ENCODE results near the gene FBXO46.
A peak's percentile ranks its signal among the peaks of the same experiment; 100 is the strongest.

FBXO46 gene, protein sequence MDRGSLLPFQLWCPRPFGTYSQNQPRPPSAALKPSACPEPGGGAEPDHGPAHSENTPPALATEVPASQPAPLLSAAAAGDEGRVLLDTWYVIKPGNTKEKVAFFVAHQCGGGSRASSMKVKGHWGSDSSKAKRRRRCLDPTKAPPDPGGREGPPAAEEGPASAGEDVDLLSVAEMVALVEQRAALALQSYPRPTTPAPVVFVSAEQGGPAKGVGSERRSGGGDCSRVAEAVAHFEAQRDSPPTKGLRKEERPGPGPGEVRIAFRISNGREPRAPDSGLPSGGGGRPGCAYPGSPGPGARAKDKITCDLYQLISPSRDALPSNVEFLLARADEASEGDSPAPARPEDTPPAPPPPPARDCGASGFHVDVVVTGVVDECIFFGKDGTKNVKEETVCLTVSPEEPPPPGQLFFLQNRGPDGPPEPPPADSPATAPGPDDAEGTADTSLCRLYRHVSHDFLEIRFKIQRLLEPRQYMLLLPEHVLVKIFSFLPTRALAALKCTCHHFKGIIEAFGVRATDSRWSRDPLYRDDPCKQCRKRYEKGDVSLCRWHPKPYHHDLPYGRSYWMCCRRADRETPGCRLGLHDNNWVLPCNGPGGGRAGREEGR

GRCh38 chr19:45730368-45731288 lies at the start of gene FBXO46:
TSS of gene FBXO46 (minus strand) at chr19:45730896. CDS start at chr19:45713495, 17,401 bp downstream.
- Histone ChIP-seq H3K9me3 (ENCODE audit: control insufficient read depth, insufficient read depth, low read length) (no peaks in the 10 kb centered on the region), H3K27ac (ENCODE audit: low read depth, low read length) (peak within 1 kb of the TSS; percentile 13; the same call in 1 of the 2 replicates), H3K4me3 (ENCODE audit: low read length) (peak within 1 kb of the TSS; percentile 89), H3K9me2 (replicated peaks; ENCODE audit: control insufficient read depth, low read length) (no peaks in the 10 kb centered on the region), H4K20me1 (ENCODE audit: control insufficient read depth, insufficient read depth, low read depth, low read length) (no peaks in the 10 kb centered on the region), H3K4me1 (ENCODE audit: control insufficient read depth, low read length) (peaks cover 15% of the 10 kb centered on the region), H3K27me3 (ENCODE audit: control insufficient read depth, low read length) (no peaks in the 10 kb centered on the region), H3K4me2 (ENCODE audit: low read length) (peak within 1 kb of the TSS; percentile 91), H3F3A (ENCODE audit: control insufficient read depth, insufficient read depth) (peaks cover 3% of the 10 kb centered on the region; the same call in 1 of the 2 replicates), H3K36me3 (ENCODE audit: control insufficient read depth, low read length) (peaks cover 4% of the 10 kb centered on the region), H3K79me2 (ENCODE audit: control insufficient read depth, low read length) (peaks cover 51% of the 10 kb centered on the region)
- TF ChIP-seq EZH2phosphoT487 (IDR thresholded peaks at IDR 0.05; ENCODE audit: borderline replicate concordance, low read length): no peak
- peak; percentile 38 for TF ChIP-seq CTCF (IDR thresholded peaks at IDR 0.05; ENCODE audit: low read depth, low read length, poor library complexity, severe bottlenecking)

DNA sequence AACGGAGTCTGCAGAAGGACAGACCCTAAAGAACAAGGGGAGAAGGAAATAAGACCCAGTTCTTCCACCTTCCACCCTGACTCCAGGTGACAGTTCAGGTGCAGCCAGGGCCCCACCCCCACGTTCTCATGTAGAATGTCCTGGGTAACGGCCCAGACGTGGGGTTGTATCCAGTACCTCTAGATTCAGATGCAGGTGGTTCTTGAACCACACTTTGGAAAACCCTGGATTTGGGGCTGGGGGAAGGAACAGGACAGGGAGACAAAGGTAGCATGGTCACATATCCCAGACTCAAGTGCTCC lies 49.4 kb upstream of the FBXO46 start:
- H3K4me2 ChIP-seq (ENCODE audit: low read length): peak overlapping the region; percentile 89

More for the DNA sequence above, 49.4 kb upstream of the FBXO46 start:
- H3K9me3 ChIP-seq (ENCODE audit: control insufficient read depth, insufficient read depth, low read length): no peaks in the 10 kb centered on the region
- peaks cover 18% of the 10 kb centered on the region for H4K20me1 ChIP-seq (ENCODE audit: control insufficient read depth, insufficient read depth, low read depth, low read length)
- H3K4me3 ChIP-seq (ENCODE audit: low read length): no peak overlapping the region
- peaks cover 19% of the 10 kb centered on the region for H3K4me1 ChIP-seq (ENCODE audit: control insufficient read depth, low read length)
- no peaks in the 10 kb centered on the region for H3K9me2 ChIP-seq (replicated peaks; ENCODE audit: control insufficient read depth, low read length)
- no peaks in the 10 kb centered on the region for H3K79me2 ChIP-seq (ENCODE audit: control insufficient read depth, low read length)
- no peaks in the 10 kb centered on the region for H3K27me3 ChIP-seq (ENCODE audit: control insufficient read depth, low read length)
- peaks cover 5% of the 10 kb centered on the region; the same call in 1 of the 2 replicates for H3F3A ChIP-seq (ENCODE audit: control insufficient read depth, insufficient read depth)
- H3K36me3 ChIP-seq (ENCODE audit: control insufficient read depth, low read length): peaks cover 21% of the 10 kb centered on the region; the same call in 1 of the 2 replicates
- TF ChIP-seq EZH2phosphoT487 (IDR thresholded peaks at IDR 0.05; ENCODE audit: borderline replicate concordance, low read length) (no peak), CTCF (IDR thresholded peaks at IDR 0.05; ENCODE audit: low read depth, low read length, poor library complexity, severe bottlenecking) (no peak)
- no peak overlapping the region for H3K27ac ChIP-seq (ENCODE audit: low read depth, low read length)
